HepG2 (cell line): ENCODE measurements around the gene TLL2. TPM values are rescaled to one million over a fixed set of nuclear protein-coding genes. Genes with fewer than 3 reads are reported as not detected.

ENCODE experiments used
- ARNT2 ChIP-seq: sonication (generic); formaldehyde crosslinking; IDR thresholded peaks from 2 replicates; pipeline ENCODE4 v1.8.0; 2022; ENCODE audit warnings: mild to moderate bottlenecking, low read depth, missing genetic modification reagents, moderate library complexity
- HCFC1 ChIP-seq: fragments of 150-350 bp; IDR thresholded peaks from 2 replicates; pipeline ENCODE4 v1.6.1; 2014; ENCODE audit warnings: low read depth, low read length
- JARID2 ChIP-seq: sonication (generic); formaldehyde crosslinking; IDR thresholded peaks from 2 replicates; pipeline ENCODE4 v1.8.1; 2023; ENCODE audit warnings: missing genetic modification reagents, inconsistent platforms; ENCODE audit not compliant: insufficient replicate concordance
- KAT7 ChIP-seq: IDR thresholded peaks from 2 replicates; pipeline ENCODE4 v1.6.1; 2018; ENCODE audit warnings: borderline replicate concordance, missing compliant biosample characterization
- NRL ChIP-seq: sonication (generic); formaldehyde crosslinking; IDR thresholded peaks from 2 replicates; pipeline ENCODE4 v1.5.0; 2020; ENCODE audit warnings: missing genetic modification reagents, mild to moderate bottlenecking, moderate library complexity, borderline replicate concordance
- PHF8 ChIP-seq: sonication (generic); formaldehyde crosslinking; IDR thresholded peaks from 2 replicates; pipeline ENCODE4 v1.5.0; 2020; ENCODE audit warnings: missing genetic modification reagents
- RAD21 ChIP-seq: fragments of 450-650 bp; formaldehyde crosslinking; IDR thresholded peaks from 2 replicates; pipeline ENCODE4 v1.5.0; 2020; ENCODE audit warnings: mild to moderate bottlenecking
- RELA ChIP-seq: sonication (generic); formaldehyde crosslinking; IDR thresholded peaks from 2 replicates; pipeline ENCODE4 v1.4.0; 2020; ENCODE audit warnings: missing genetic modification reagents
- SP1 ChIP-seq, 2 experiments: fragments of 450-650 bp in 1 of 2; sonication (generic) in 1 of 2; formaldehyde crosslinking in 1 of 2; IDR thresholded peaks; 2 replicates each; pipeline versions ENCODE4 v1.4.0 to v1.6.1; 2016 to 2020; ENCODE audit warnings: missing genetic modification reagents in 1 of 2
- SYNCRIP ChIP-seq: fragments of 200-400 bp; formaldehyde crosslinking; IDR thresholded peaks from 2 replicates; pipeline ENCODE4 v1.6.1; 2018; ENCODE audit warnings: mild to moderate bottlenecking, low read depth, low read length; ENCODE audit not compliant: insufficient read depth
- TBL1XR1 ChIP-seq: fragments of 150-350 bp; IDR thresholded peaks from 2 replicates; pipeline ENCODE4 v1.6.1; 2014; ENCODE audit warnings: borderline replicate concordance, low read length; ENCODE audit not compliant: partially characterized antibody
- YY1 ChIP-seq: IDR thresholded peaks from 2 replicates; pipeline ENCODE4 v1.6.1; 2011; ENCODE audit warnings: low read length, low read depth, moderate library complexity, mild to moderate bottlenecking; ENCODE audit not compliant: insufficient read depth, insufficient replicate concordance
- ZNF335 ChIP-seq: sonication (generic); formaldehyde crosslinking; IDR thresholded peaks from 2 replicates; pipeline ENCODE4 v1.4.0; 2020; ENCODE audit warnings: missing genetic modification reagents
- ZNF354B ChIP-seq: sonication (generic); formaldehyde crosslinking; IDR thresholded peaks from 2 replicates; pipeline ENCODE4 v1.8.0; 2022; ENCODE audit warnings: mild to moderate bottlenecking, missing genetic modification reagents
- polyA plus RNA-seq, 8 experiments: library from polyadenylated mRNA; depleted of rRNA in 3 of 8; stranded (reverse) in 7 of 8; unstranded in 1 of 8; fragments of >200 nt; fragmentation: Illumina TruSeq in 4 of 8; extraction: Trizol in 4 of 8; gene quantifications; 2 replicates each; pipeline versions ENCODE4 v1.2.1 to v1.2.3, GENCODE V29; 2011 to 2016; ENCODE audit warnings: low read depth in 4 of 8, missing spikeins in 1 of 8, mixed read lengths in 1 of 8; ENCODE audit not compliant: insufficient read depth in 1 of 8
- total RNA-seq, 5 experiments: library from RNA; depleted of rRNA; stranded (reverse); fragments of >200 nt; fragmentation: Illumina TruSeq; extraction: Trizol; gene quantifications; 2 replicates each; pipeline ENCODE4 v1.2.3, GENCODE V29; 2016; ENCODE audit warnings: low read depth in 1 of 5
- TF ChIP-seq, protein P1 (sequence below): sonication (generic); formaldehyde crosslinking; IDR thresholded peaks from 2 replicates; pipeline ENCODE4 v1.4.0; 2020; ENCODE audit warnings: missing genetic modification reagents
- TF ChIP-seq, protein P2 (sequence below): sonication (generic); formaldehyde crosslinking; IDR thresholded peaks from 2 replicates; pipeline ENCODE4 v1.4.0; 2020; ENCODE audit warnings: missing genetic modification reagents, borderline replicate concordance
- TF ChIP-seq, protein P3 (sequence below): sonication (generic); formaldehyde crosslinking; IDR thresholded peaks from 2 replicates; pipeline ENCODE4 v1.8.1; 2023; ENCODE audit warnings: mild to moderate bottlenecking, moderate library complexity, missing genetic modification reagents
- TF ChIP-seq, protein P4 (sequence below): sonication (generic); IDR thresholded peaks from 2 replicates; pipeline ENCODE4 v1.6.1; 2016; ENCODE audit warnings: low read depth, borderline replicate concordance

The TLL2 gene
- total and polyA plus RNA-seq, 2 of the 13 experiments (the other 11 are each of a cell fraction or from before 2014, with no cell fraction given): 0.09 TPM; not detected in 1

DNA sequence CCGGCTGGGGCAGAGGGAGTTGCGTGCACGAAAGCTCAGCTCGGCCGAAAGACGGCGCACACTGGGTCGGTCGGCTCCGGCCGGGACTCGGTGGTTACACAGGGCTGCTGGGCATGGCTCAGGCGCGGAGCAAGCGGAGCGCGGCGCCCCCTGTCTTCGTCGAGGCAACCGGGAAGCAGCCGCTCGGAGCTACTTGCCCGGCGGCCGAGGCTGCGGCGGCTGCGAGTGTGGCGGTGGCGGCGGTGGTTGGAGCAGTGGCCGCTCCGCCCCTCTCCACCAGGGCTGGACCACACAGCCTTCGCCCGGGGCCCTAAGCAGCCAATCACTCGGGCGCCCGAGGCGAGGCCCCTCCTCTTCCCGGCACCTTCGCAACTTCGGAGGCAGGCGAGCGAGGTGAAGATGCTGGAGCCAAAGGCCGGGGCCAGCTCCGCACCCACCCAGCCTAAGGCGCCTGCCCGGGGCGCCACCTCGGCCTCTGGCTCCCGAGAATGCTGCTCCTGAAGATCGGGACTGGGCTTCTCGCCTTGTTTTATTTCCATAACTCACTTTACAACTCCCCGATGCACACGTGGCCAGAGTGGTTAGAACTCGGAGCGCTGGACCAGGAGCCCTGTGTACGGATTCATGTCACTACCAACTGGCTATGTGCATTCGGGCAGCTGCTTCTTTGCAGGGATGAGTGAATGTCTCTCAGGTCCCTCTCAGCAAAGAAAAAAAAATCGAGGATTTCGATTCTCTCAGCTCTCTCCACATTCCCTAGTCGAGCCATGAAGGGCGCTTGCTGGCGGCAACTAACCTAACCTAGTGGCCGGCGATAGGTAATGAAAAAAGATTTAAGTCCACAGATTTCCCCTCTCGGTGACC is at the start of gene TLL2 (continued):
- TF ChIP-seq, protein P1, sequence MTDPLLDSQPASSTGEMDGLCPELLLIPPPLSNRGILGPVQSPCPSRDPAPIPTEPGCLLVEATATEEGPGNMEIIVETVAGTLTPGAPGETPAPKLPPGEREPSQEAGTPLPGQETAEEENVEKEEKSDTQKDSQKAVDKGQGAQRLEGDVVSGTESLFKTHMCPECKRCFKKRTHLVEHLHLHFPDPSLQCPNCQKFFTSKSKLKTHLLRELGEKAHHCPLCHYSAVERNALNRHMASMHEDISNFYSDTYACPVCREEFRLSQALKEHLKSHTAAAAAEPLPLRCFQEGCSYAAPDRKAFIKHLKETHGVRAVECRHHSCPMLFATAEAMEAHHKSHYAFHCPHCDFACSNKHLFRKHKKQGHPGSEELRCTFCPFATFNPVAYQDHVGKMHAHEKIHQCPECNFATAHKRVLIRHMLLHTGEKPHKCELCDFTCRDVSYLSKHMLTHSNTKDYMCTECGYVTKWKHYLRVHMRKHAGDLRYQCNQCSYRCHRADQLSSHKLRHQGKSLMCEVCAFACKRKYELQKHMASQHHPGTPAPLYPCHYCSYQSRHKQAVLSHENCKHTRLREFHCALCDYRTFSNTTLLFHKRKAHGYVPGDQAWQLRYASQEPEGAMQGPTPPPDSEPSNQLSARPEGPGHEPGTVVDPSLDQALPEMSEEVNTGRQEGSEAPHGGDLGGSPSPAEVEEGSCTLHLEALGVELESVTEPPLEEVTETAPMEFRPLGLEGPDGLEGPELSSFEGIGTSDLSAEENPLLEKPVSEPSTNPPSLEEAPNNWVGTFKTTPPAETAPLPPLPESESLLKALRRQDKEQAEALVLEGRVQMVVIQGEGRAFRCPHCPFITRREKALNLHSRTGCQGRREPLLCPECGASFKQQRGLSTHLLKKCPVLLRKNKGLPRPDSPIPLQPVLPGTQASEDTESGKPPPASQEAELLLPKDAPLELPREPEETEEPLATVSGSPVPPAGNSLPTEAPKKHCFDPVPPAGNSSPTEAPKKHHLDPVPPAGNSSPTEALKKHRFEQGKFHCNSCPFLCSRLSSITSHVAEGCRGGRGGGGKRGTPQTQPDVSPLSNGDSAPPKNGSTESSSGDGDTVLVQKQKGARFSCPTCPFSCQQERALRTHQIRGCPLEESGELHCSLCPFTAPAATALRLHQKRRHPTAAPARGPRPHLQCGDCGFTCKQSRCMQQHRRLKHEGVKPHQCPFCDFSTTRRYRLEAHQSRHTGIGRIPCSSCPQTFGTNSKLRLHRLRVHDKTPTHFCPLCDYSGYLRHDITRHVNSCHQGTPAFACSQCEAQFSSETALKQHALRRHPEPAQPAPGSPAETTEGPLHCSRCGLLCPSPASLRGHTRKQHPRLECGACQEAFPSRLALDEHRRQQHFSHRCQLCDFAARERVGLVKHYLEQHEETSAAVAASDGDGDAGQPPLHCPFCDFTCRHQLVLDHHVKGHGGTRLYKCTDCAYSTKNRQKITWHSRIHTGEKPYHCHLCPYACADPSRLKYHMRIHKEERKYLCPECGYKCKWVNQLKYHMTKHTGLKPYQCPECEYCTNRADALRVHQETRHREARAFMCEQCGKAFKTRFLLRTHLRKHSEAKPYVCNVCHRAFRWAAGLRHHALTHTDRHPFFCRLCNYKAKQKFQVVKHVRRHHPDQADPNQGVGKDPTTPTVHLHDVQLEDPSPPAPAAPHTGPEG: peak; percentile 66; the same call in 1 of the 2 replicates
- TF ChIP-seq ZNF335 (CRISPR knock-in tag) (no peak), YY1 (peak; percentile 68), ARNT2 (CRISPR knock-in tag) (peak; percentile 39; the same call in 1 of the 2 replicates), SYNCRIP (no peak), SP1 (IDR thresholded peaks at IDR 0.05) (no peak), SP1 (CRISPR knock-in tag; IDR thresholded peaks at IDR 0.05) (peak; percentile 58), KAT7 (CRISPR knock-in tag) (0 out of 2 replicates have a peak, but pooled peaks have one; percentile 13), NRL (no peak; the same call in 1 of the 2 replicates), ZNF354B (CRISPR knock-in tag) (no peak), RAD21 (CRISPR knock-in tag) (peak; percentile 80), PHF8 (CRISPR knock-in tag) (no peak), HCFC1 (no peak), RELA (no peak), TBL1XR1 (no peak), JARID2 (CRISPR knock-in tag) (peak; percentile 41)
- TF ChIP-seq, protein P2, sequence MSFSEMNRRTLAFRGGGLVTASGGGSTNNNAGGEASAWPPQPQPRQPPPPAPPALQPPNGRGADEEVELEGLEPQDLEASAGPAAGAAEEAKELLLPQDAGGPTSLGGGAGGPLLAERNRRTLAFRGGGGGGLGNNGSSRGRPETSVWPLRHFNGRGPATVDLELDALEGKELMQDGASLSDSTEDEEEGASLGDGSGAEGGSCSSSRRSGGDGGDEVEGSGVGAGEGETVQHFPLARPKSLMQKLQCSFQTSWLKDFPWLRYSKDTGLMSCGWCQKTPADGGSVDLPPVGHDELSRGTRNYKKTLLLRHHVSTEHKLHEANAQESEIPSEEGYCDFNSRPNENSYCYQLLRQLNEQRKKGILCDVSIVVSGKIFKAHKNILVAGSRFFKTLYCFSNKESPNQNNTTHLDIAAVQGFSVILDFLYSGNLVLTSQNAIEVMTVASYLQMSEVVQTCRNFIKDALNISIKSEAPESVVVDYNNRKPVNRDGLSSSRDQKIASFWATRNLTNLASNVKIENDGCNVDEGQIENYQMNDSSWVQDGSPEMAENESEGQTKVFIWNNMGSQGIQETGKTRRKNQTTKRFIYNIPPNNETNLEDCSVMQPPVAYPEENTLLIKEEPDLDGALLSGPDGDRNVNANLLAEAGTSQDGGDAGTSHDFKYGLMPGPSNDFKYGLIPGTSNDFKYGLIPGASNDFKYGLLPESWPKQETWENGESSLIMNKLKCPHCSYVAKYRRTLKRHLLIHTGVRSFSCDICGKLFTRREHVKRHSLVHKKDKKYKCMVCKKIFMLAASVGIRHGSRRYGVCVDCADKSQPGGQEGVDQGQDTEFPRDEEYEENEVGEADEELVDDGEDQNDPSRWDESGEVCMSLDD: no peak
- TF ChIP-seq, protein P3, sequence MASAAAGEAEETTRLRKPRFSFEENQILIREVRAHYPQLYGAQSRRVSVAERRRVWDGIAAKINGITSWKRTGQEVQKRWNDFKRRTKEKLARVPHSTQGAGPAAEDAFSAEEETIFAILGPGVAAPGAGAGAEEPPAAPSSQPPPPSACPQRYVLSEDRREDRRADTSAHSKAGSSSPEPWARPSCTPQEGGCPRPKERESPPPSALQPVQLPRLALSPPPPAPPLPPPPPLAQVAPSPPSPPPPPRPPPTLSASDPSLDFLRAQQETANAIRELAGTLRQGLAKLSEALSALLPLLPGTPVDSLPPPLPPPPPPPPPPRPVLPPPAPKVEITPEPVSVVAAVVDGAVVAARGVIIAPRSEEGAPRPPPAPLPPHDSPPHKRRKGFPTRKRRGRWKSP (CRISPR knock-in tag): peak; percentile 86
- TF ChIP-seq, protein P4, sequence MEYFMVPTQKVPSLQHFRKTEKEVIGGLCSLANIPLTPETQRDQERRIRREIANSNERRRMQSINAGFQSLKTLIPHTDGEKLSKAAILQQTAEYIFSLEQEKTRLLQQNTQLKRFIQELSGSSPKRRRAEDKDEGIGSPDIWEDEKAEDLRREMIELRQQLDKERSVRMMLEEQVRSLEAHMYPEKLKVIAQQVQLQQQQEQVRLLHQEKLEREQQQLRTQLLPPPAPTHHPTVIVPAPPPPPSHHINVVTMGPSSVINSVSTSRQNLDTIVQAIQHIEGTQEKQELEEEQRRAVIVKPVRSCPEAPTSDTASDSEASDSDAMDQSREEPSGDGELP: no peak
